K562 (cell line): ENCODE results near the gene MFAP1.

Experiments used
- FOXK2 ChIP-seq, 2 experiments: fragments of 450-650 bp; IDR thresholded peaks in 1 of 2; conservative IDR thresholded peaks in 1 of 2; 2 replicates each; pipeline ENCODE4 v1.6.1; 2016; ENCODE audit warnings: low read depth in 2 of 2, mild to moderate bottlenecking in 1 of 2
- GATAD2B ChIP-seq: fragments of 450-650 bp; IDR thresholded peaks from 2 replicates; pipeline ENCODE4 v1.6.1; 2017; ENCODE audit warnings: mild to moderate bottlenecking, borderline replicate concordance
- HDAC1 ChIP-seq, 2 experiments: fragments of 450-650 bp; IDR thresholded peaks; 2 replicates each; pipeline ENCODE4 v1.6.1; 2016 to 2017; ENCODE audit warnings: inconsistent platforms in 1 of 2, mild to moderate bottlenecking in 1 of 2, moderate library complexity in 1 of 2
- JUN ChIP-seq, 2 experiments: sonication (generic) in 1 of 2; formaldehyde crosslinking in 1 of 2; IDR thresholded peaks; 2 replicates each; pipeline versions ENCODE4 v1.6.1 to v1.8.0; 2012 to 2022; ENCODE audit warnings: borderline replicate concordance in 2 of 2, mild to moderate bottlenecking in 2 of 2, improper control_type of control experiment in 1 of 2, low read depth in 1 of 2, low read length in 1 of 2, missing genetic modification reagents in 1 of 2
- MBD2 ChIP-seq: sonication (generic); IDR thresholded peaks from 2 replicates; pipeline ENCODE4 v1.6.1; 2016; ENCODE audit warnings: low read depth, borderline replicate concordance
- POLR2AphosphoS5 ChIP-seq: IDR thresholded peaks from 2 replicates; pipeline ENCODE4 v1.6.1; 2011; ENCODE audit warnings: mild to moderate bottlenecking, low read depth, low read length, moderate library complexity; ENCODE audit not compliant: control insufficient read depth, insufficient read depth
- ZNF134 ChIP-seq: fragments of 250-450 bp; sonication (Bioruptor Pico); conservative IDR thresholded peaks from 2 replicates; pipeline ENCODE4 v1.4.0; 2020
- ZNF165 ChIP-seq: fragments of 250-450 bp; sonication (Bioruptor Pico); IDR thresholded peaks from 2 replicates; pipeline ENCODE4 v1.4.0; 2020; ENCODE audit warnings: borderline replicate concordance
- TF ChIP-seq, protein P1 (sequence below): fragments of 450-650 bp; formaldehyde crosslinking; IDR thresholded peaks from 2 replicates; pipeline ENCODE4 v1.4.0; 2022; ENCODE audit warnings: missing genetic modification characterization
- TF ChIP-seq, protein P2 (sequence below), 3 experiments: IDR thresholded peaks in 2 of 3; conservative IDR thresholded peaks in 1 of 3; 2 replicates each; pipeline ENCODE4 v1.5.1; 2011 to 2012; ENCODE audit warnings: low read length in 3 of 3, mild to moderate bottlenecking in 3 of 3, control low read depth in 2 of 3, improper control_type of control experiment in 1 of 3, inconsistent platforms in 1 of 3, low read depth in 1 of 3, mixed read lengths in 1 of 3, moderate library complexity in 1 of 3; ENCODE audit not compliant: insufficient read depth in 2 of 3

DNA sequence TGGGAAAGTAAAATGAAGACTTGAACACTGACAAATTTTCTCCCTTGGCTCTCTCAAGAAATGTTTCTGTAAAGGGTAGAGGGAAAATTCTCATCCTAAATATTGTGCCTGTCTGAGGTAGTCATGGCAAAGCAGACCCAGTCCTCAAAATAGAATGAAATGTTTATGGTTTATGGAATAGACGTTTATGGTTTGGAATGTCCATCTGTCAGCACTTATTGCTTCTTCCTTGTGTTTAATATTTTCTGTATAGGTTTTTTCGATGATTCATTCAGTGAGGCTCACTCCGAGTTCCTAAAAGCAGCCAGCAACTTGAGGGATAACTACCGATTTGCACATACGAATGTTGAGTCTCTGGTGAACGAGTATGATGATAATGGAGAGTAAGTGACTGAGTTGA, 61.7 kb downstream of the MFAP1 start:
- TF ChIP-seq HDAC1 (IDR thresholded peaks at IDR 0.05) = no peak
- TF ChIP-seq FOXK2 (conservative IDR thresholded peaks at IDR 0.05 in 1 of 2, IDR thresholded peaks at IDR 0.05 in 1 of 2; ENCODE audit: low read depth in 2 of 2) = no peak
- no peak for TF ChIP-seq POLR2AphosphoS5
- TF ChIP-seq, protein P1, sequence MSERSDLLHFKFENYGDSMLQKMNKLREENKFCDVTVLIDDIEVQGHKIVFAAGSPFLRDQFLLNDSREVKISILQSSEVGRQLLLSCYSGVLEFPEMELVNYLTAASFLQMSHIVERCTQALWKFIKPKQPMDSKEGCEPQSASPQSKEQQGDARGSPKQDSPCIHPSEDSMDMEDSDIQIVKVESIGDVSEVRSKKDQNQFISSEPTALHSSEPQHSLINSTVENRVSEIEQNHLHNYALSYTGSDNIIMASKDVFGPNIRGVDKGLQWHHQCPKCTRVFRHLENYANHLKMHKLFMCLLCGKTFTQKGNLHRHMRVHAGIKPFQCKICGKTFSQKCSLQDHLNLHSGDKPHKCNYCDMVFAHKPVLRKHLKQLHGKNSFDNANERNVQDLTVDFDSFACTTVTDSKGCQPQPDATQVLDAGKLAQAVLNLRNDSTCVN (CRISPR knock-in tag) = no peak
- no peak for TF ChIP-seq MBD2
- TF ChIP-seq ZNF134 (CRISPR knock-in tag) = no peak
- TF ChIP-seq, protein P2, sequence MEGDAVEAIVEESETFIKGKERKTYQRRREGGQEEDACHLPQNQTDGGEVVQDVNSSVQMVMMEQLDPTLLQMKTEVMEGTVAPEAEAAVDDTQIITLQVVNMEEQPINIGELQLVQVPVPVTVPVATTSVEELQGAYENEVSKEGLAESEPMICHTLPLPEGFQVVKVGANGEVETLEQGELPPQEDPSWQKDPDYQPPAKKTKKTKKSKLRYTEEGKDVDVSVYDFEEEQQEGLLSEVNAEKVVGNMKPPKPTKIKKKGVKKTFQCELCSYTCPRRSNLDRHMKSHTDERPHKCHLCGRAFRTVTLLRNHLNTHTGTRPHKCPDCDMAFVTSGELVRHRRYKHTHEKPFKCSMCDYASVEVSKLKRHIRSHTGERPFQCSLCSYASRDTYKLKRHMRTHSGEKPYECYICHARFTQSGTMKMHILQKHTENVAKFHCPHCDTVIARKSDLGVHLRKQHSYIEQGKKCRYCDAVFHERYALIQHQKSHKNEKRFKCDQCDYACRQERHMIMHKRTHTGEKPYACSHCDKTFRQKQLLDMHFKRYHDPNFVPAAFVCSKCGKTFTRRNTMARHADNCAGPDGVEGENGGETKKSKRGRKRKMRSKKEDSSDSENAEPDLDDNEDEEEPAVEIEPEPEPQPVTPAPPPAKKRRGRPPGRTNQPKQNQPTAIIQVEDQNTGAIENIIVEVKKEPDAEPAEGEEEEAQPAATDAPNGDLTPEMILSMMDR (IDR thresholded peaks at IDR 0.05 in 2 of 3, conservative IDR thresholded peaks at IDR 0.05 in 1 of 3; ENCODE audit: insufficient read depth in 2 of 3, low read depth in 1 of 3, low read length in 3 of 3) = no peak
- no peak for TF ChIP-seq GATAD2B
- TF ChIP-seq JUN (IDR thresholded peaks at IDR 0.05; ENCODE audit: borderline replicate concordance, low read depth, low read length) = no peak
- no peak for TF ChIP-seq JUN (CRISPR knock-in tag; IDR thresholded peaks at IDR 0.05; ENCODE audit: borderline replicate concordance)
- no peak for TF ChIP-seq ZNF165
